Endothelial cell of umbilical vein (primary cell): ENCODE results near the gene CAPN14. TPM values are rescaled to one million over a fixed set of nuclear protein-coding genes. Genes with fewer than 3 reads are reported as not detected.
"Not testable (repeated sequence)": the region's sequence is repeated elsewhere in the genome, so short reads cannot be mapped to it uniquely, and the experiment has no call there.

Source experiments
- BruUV-seq: library from RNA; stranded (reverse); fragments of 400-500 nt; replicated peaks from 2 replicates; lab custom pipeline; 2021; lab: Mats Ljungman, UMichigan
- CTCF ChIA-PET: fragments of 300-600, 350-600 bp; sonication (Branson Sonifier 250); formaldehyde crosslinking; loops from one replicate; lab custom pipeline; 2021; ENCODE audit warnings: antibody characterized with exemption, inconsistent platforms; lab: Charles Lee
- POLR2A ChIA-PET: fragments of 300-600, 350-600 bp; sonication (Branson Sonifier 250); formaldehyde crosslinking; loops from one replicate; lab custom pipeline; 2021; ENCODE audit warnings: antibody characterized with exemption, inconsistent platforms; lab: Charles Lee
- DNase-seq: peaks from one replicate; pipeline ENCODE4 v3.0.0-alpha.2; 2011; ENCODE audit warnings: low read depth, low spot score
- FAIRE-seq: peaks from 2 replicates; lab custom pipeline; 2011; peaks lifted over from hg19 to GRCh38; lab: Jason Lieb, UNC
- H2AFZ ChIP-seq: 2 replicates; pipeline ENCODE4 v1.6.0; 2012; ENCODE audit warnings: low read depth, low read length, control low read depth, inconsistent platforms
- H3K27ac ChIP-seq: 2 replicates; pipeline ENCODE4 v1.5.1; 2011; ENCODE audit warnings: low read depth, mild to moderate bottlenecking, control low read depth, low read length, moderate library complexity; ENCODE audit not compliant: insufficient read depth
- H3K27me3 ChIP-seq, 2 experiments: 2 replicates each; pipeline versions ENCODE4 v1.6.0 to v1.6.1; 2011; ENCODE audit warnings: low read length in 2 of 2, mixed read lengths in 1 of 2; ENCODE audit not compliant: control insufficient read depth in 2 of 2, insufficient read depth in 2 of 2
- H3K36me3 ChIP-seq, 2 experiments: 2 replicates in 1 of 2; 3 replicates in 1 of 2; pipeline ENCODE4 v1.5.1; 2011; ENCODE audit warnings: low read length in 2 of 2, mild to moderate bottlenecking in 1 of 2, moderate library complexity in 1 of 2; ENCODE audit not compliant: control insufficient read depth in 2 of 2, insufficient read depth in 2 of 2; ENCODE audit errors: extremely low read depth in 1 of 2
- H3K4me1 ChIP-seq: 3 replicates; pipeline ENCODE4 v1.5.1; 2011; ENCODE audit warnings: mild to moderate bottlenecking, low read length; ENCODE audit not compliant: control insufficient read depth, insufficient read depth; ENCODE audit errors: extremely low read depth
- H3K4me2 ChIP-seq: 2 replicates; pipeline ENCODE4 v1.6.1; 2011; ENCODE audit warnings: low read length, control low read depth, mixed read lengths; ENCODE audit not compliant: insufficient read depth
- H3K4me3 ChIP-seq, 3 experiments: fragments of 200-600 bp in 1 of 3; sonication (generic), shearing (Covaris generic) in 1 of 3; replicated peaks in 1 of 3; 2 replicates each; pipeline ENCODE4 v1.5.1; 2011 to 2016; ENCODE audit warnings: control low read depth in 3 of 3, low read length in 3 of 3, mild to moderate bottlenecking in 2 of 3, inconsistent platforms in 1 of 3, low read depth in 1 of 3, moderate library complexity in 1 of 3; ENCODE audit not compliant: insufficient read depth in 1 of 3
- H3K79me2 ChIP-seq: 2 replicates; pipeline ENCODE4 v1.6.0; 2012; ENCODE audit warnings: low read length, inconsistent platforms; ENCODE audit not compliant: control insufficient read depth, insufficient read depth
- H3K9ac ChIP-seq: replicated peaks from 2 replicates; pipeline ENCODE3; 2011; ENCODE audit warnings: low read length, control low read depth; ENCODE audit not compliant: insufficient read depth; ENCODE audit errors: extremely low read depth
- H3K9me1 ChIP-seq: replicated peaks from 3 replicates; pipeline ENCODE4 v1.6.0; 2011; ENCODE audit warnings: mild to moderate bottlenecking, low read length; ENCODE audit not compliant: control insufficient read depth, insufficient read depth; ENCODE audit errors: extremely low read depth
- H3K9me3 ChIP-seq: replicated peaks from 2 replicates; pipeline ENCODE4 v1.5.1; 2012; ENCODE audit warnings: low read length, inconsistent platforms; ENCODE audit not compliant: control insufficient read depth, insufficient read depth
- H4K20me1 ChIP-seq: replicated peaks from 2 replicates; pipeline ENCODE3; 2011; ENCODE audit warnings: mild to moderate bottlenecking, low read length; ENCODE audit not compliant: control insufficient read depth, insufficient read depth; ENCODE audit errors: extremely low read depth
- EZH2 ChIP-seq: IDR thresholded peaks from 2 replicates; pipeline ENCODE4 v1.6.1; 2012; ENCODE audit warnings: borderline replicate concordance, low read depth, mild to moderate bottlenecking, moderate library complexity, low read length, inconsistent platforms; ENCODE audit not compliant: severe bottlenecking
- FOS ChIP-seq: IDR thresholded peaks from 2 replicates; pipeline ENCODE4 v1.6.1; 2011; ENCODE audit warnings: mild to moderate bottlenecking, low read length, moderate library complexity, borderline replicate concordance; ENCODE audit not compliant: insufficient read depth
- GATA2 ChIP-seq: IDR thresholded peaks from 2 replicates; pipeline ENCODE4 v1.7.0; 2011; ENCODE audit warnings: low read depth, mild to moderate bottlenecking, moderate library complexity, mixed read lengths, low read length; ENCODE audit not compliant: insufficient read length, insufficient read depth
- JUN ChIP-seq: IDR thresholded peaks from 2 replicates; pipeline ENCODE4 v1.6.1; 2011; ENCODE audit warnings: borderline replicate concordance, low read depth; ENCODE audit not compliant: insufficient read length, insufficient read depth
- MAX ChIP-seq: IDR thresholded peaks from 2 replicates; pipeline ENCODE4 v1.6.1; 2011; ENCODE audit not compliant: insufficient read depth, insufficient read length
- MYC ChIP-seq: IDR thresholded peaks from one replicate; pipeline ENCODE4 v1.6.1; 2011; ENCODE audit warnings: mild to moderate bottlenecking, low read depth, low read length
- POLR2A ChIP-seq: IDR thresholded peaks from 2 replicates; pipeline ENCODE4 v1.6.1; 2012; ENCODE audit warnings: low read depth, mild to moderate bottlenecking, control low read depth, low read length
- POLR2AphosphoS5 ChIP-seq: IDR thresholded peaks from 2 replicates; pipeline ENCODE4 v1.6.1; 2012; ENCODE audit warnings: low read depth, mild to moderate bottlenecking, control low read depth, low read length, moderate library complexity; ENCODE audit not compliant: insufficient read depth
- dilution Hi-C: fragments of 300-500 bp; cut with MboI; formaldehyde crosslinking; loops from one replicate; pipeline ENCODE4 v1.15.0; 2019; ENCODE audit warnings: low sequenced_read_pairs; ENCODE audit not compliant: extremely low pct_ligation_motif_present
- intact Hi-C: fragments of 100-400 bp; cut with micrococcal nuclease; formaldehyde crosslinking; loops from one replicate; pipeline ENCODE4 v1.10.0; 2022
- polyA plus RNA-seq, 4 experiments: library from polyadenylated mRNA; depleted of rRNA in 3 of 4; stranded (reverse) in 3 of 4; unstranded in 1 of 4; fragments of >200 nt; gene quantifications; 2 replicates each; pipeline versions ENCODE4 v1.2.1 to v1.2.3, GENCODE V29; 2011 to 2012; ENCODE audit warnings: missing spikeins in 1 of 4
- total RNA-seq: library from RNA; stranded (reverse); gene quantifications from 2 replicates; pipeline ENCODE4 v1.2.3, GENCODE V29; 2021
- TF ChIP-seq, protein P1 (sequence below), 2 donors: IDR thresholded peaks; 1 replicate in 1 of 2; 2 replicates in 1 of 2; pipeline ENCODE4 v1.5.1; 2011; ENCODE audit warnings: low read length in 2 of 2, mild to moderate bottlenecking in 2 of 2, moderate library complexity in 2 of 2, control low read depth in 1 of 2, inconsistent platforms in 1 of 2, low read depth in 1 of 2; ENCODE audit not compliant: insufficient read depth in 1 of 2; ENCODE audit errors: extremely low read depth in 1 of 2

The CAPN14 gene
- total and polyA plus RNA-seq, 2 donors (not counting 3 experiments of a cell fraction or from before 2014, with no cell fraction given): 0.01 to 0.15 TPM

DNA sequence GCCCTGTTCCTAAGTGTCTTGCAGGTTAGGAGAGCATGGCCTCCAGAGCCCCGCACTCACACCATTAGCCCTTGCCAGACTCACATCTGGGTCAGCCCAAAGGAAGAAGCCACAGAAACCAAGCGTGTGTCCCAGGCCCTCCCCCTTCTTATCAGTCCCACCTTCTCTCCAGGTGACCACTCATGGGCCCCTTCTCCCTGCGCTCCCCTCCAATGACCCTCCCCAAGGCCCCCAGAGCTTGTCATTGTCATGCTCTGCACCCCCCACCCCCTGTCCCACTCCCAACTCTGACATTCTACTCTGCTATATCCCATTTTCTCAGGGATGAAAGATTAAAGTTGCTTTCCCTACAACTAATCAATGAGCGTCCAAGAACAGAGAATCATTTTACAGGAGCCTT is 30.1 kb downstream of the CAPN14 start:
- CTCF ChIA-PET: no interaction called here
- H3K79me2 ChIP-seq: no peaks in the 10 kb centered on the region
- intact Hi-C loops: no loop called here
- H3K4me3 ChIP-seq: no peak overlapping the region
- FAIRE-seq (no peak), DNase-seq (no peak)
- H4K20me1 ChIP-seq: no peaks in the 10 kb centered on the region
- no peak overlapping the region for H3K9ac ChIP-seq
- dilution Hi-C loops: no loop called here
- no peak overlapping the region for H2AFZ ChIP-seq
- no peaks in the 10 kb centered on the region for H3K36me3 ChIP-seq
- H3K27ac ChIP-seq: no peak overlapping the region
- no peak overlapping the region for H3K4me2 ChIP-seq
- TF ChIP-seq, protein P1, sequence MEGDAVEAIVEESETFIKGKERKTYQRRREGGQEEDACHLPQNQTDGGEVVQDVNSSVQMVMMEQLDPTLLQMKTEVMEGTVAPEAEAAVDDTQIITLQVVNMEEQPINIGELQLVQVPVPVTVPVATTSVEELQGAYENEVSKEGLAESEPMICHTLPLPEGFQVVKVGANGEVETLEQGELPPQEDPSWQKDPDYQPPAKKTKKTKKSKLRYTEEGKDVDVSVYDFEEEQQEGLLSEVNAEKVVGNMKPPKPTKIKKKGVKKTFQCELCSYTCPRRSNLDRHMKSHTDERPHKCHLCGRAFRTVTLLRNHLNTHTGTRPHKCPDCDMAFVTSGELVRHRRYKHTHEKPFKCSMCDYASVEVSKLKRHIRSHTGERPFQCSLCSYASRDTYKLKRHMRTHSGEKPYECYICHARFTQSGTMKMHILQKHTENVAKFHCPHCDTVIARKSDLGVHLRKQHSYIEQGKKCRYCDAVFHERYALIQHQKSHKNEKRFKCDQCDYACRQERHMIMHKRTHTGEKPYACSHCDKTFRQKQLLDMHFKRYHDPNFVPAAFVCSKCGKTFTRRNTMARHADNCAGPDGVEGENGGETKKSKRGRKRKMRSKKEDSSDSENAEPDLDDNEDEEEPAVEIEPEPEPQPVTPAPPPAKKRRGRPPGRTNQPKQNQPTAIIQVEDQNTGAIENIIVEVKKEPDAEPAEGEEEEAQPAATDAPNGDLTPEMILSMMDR (IDR thresholded peaks at IDR 0.05; ENCODE audit: extremely low read depth in 1 of 2, insufficient read depth in 1 of 2, low read depth in 1 of 2, low read length in 2 of 2): no peak
- TF ChIP-seq JUN (no peak), POLR2AphosphoS5 (no peak), EZH2 (no peak), POLR2A (no peak), FOS (no peak), GATA2 (no peak), MYC (no peak), MAX (no peak)
- no peaks in the 10 kb centered on the region for H3K9me3 ChIP-seq
- POLR2A ChIA-PET: no interaction called here
- no peaks in the 10 kb centered on the region for H3K4me1 ChIP-seq
- no peaks in the 10 kb centered on the region for H3K9me1 ChIP-seq
- H3K27me3 ChIP-seq: no peaks in the 10 kb centered on the region
- no TSS peak for BruUV-seq

DNA sequence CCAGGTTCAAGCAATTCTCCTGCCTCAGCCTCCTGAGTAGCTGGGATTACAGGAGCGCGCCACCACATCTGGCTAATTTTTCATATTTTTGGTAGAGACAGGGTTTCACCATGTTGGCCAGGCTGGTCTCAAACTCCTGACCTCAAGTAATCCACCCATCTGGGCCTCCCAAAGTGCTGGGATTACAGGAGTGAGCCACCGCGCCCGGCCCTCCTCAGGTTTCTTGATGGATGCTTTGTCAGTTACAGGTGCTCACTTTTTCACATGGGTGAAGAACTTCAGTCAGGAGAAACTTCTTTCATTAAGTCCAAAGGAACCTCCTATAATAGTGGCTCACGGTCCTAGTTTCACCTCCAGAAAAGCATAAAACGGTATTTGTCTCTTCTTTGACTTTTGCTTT is 33.3 kb downstream of the CAPN14 start:
- H3K4me1 ChIP-seq, dilution Hi-C loops, H3K79me2 ChIP-seq, H4K20me1 ChIP-seq, H3K9me3 ChIP-seq, H3K9ac ChIP-seq, H2AFZ ChIP-seq, H3K9me1 ChIP-seq, DNase-seq, H3K4me2 ChIP-seq, BruUV-seq, H3K4me3 ChIP-seq, POLR2A ChIA-PET, H3K27ac ChIP-seq, intact Hi-C loops, H3K36me3 ChIP-seq, H3K27me3 ChIP-seq, FAIRE-seq, CTCF ChIA-PET: not testable (repeated sequence)
